GM04503 (cell line): ENCODE measurements around the gene IFITM2.
"Not testable (repeated sequence)": the region's sequence is repeated elsewhere in the genome, so short reads cannot be mapped to it uniquely, and the experiment has no call there.

Experiments
- DNase-seq: peaks from one replicate; pipeline ENCODE4 v3.0.0-alpha.2; 2012; ENCODE audit warnings: low read depth

The IFITM2 gene

GRCh38 chr11:342328-342727 is 34.7 kb downstream of the IFITM2 start:
- DNase-seq, result no peak

GRCh38 chr11:344836-345578 is 37.4 kb downstream of the IFITM2 start:
- DNase-seq, result no peak

GRCh38 chr11:346529-346928 is 38.9 kb downstream of the IFITM2 start:
- no peak for DNase-seq

GRCh38 chr11:349270-349954 is 41.8 kb downstream of the IFITM2 start:
- not testable (repeated sequence) for DNase-seq

GRCh38 chr11:350033-350722 is 42.6 kb downstream of the IFITM2 start:
- not testable (repeated sequence) for DNase-seq

GRCh38 chr11:350723-351255 is 43.2 kb downstream of the IFITM2 start:
- no peak for DNase-seq

- DNase-seq, result no peak
Observed at GRCh38 chr11:351411-351810, 43.8 kb downstream of the IFITM2 start.

GRCh38 chr11:352456-353031 is 44.9 kb downstream of the IFITM2 start:
- DNase-seq, result no peak

GRCh38 chr11:353179-353873 is 45.7 kb downstream of the IFITM2 start:
- DNase-seq, result peak; percentile 61

GRCh38 chr11:355581-356458 is 48.2 kb downstream of the IFITM2 start:
- peak; percentile 75 for DNase-seq

- DNase-seq, result no peak
Observed at GRCh38 chr11:356610-357009, 49.0 kb downstream of the IFITM2 start.

GRCh38 chr11:357582-357981 is 50.0 kb downstream of the IFITM2 start:
- DNase-seq, result no peak

GRCh38 chr11:358129-358800 is 50.6 kb downstream of the IFITM2 start:
- DNase-seq, result no peak
